ENCODE data around the gene SLC4A2. TPM values are rescaled to one million over a fixed set of nuclear protein-coding genes. Genes with fewer than 3 reads are reported as not detected.

The SLC4A2 gene
- total and polyA plus RNA-seq, 2 of the 8 experiments (the other 6 are each of a cell fraction or from before 2014, with no cell fraction given): 72.6 to 147 TPM

DNA sequence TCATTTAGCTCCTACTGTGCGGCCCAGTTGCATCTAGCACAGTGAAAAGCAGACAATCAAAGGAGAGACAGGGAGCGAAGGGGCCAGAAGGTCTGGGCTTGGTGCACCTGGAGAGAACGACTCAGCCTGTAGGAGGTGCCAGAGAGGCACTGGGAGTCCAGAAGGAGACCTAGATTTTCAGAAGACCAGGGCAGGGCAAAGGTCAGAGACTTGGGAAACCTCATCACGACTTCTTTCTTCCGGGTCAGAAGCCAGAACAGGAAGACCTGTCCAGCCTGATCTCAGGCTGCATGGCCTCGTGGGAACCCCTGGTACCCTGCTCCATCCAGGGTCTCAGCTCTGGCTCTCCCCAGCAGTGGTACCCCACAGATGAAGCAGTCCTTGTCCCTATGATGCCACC is 32.0 kb downstream of the SLC4A2 start:
- CTCF ChIA-PET (ENCODE audit: partially characterized antibody): interaction anchor here (0.8 to 15.1 kb wide), 22 partner anchors 14 to 182 kb away, joined by 3 to 448 read pairs (median 5); no protein-coding TSS in a partner anchor
- H3K18ac ChIP-seq (ENCODE audit: extremely low read depth, low read length): no peak overlapping the region
- POLR2A ChIA-PET (ENCODE audit: partially characterized antibody): interaction anchor here (0.7 to 4.9 kb wide), 2 partner anchors 14 to 40 kb away, joined by 3 to 33 read pairs; no protein-coding TSS in a partner anchor
- no peaks in the 10 kb centered on the region for H3K36me3 ChIP-seq (ENCODE audit: control insufficient read depth in 2 of 4, insufficient read depth in 4 of 4, low read length in 3 of 4)
- H4K8ac ChIP-seq (ENCODE audit: extremely low read depth, insufficient read depth, low read length): no peak overlapping the region
- H3K4me3 ChIP-seq (ENCODE audit: extremely low read depth in 1 of 4, insufficient read depth in 2 of 4, low read depth in 3 of 4, low read length in 4 of 4): no peak overlapping the region
- no peak overlapping the region for H2BK12ac ChIP-seq (ENCODE audit: low read depth, low read length)
- H2BK5ac ChIP-seq (ENCODE audit: low read depth, low read length): no peak overlapping the region
- peaks cover 11 to 82% of the 10 kb centered on the region in 2 experiments; a peak in 3 of 4 replicates for H3K79me2 ChIP-seq (ENCODE audit: control insufficient read depth in 1 of 2, insufficient read depth in 2 of 2, low read length in 2 of 2)
- H2BK120ac ChIP-seq (replicated peaks; ENCODE audit: low read depth, low read length): no peak overlapping the region
- H4K5ac ChIP-seq (ENCODE audit: insufficient read length, low read depth, low read length): no peak overlapping the region
- no peak overlapping the region for H4K91ac ChIP-seq (replicated peaks; ENCODE audit: insufficient read length, low read length)
- H3K23me2 ChIP-seq (ENCODE audit: low read depth, low read length): peaks cover 12% of the 10 kb centered on the region; the same call in 1 of the 2 replicates
- H2AFZ ChIP-seq (ENCODE audit: low read length): no peak overlapping the region
- no peak overlapping the region for H2BK20ac ChIP-seq (ENCODE audit: low read length)
- no peak overlapping the region for H3K27ac ChIP-seq (ENCODE audit: low read depth, low read length)
- H3K14ac ChIP-seq (ENCODE audit: insufficient read length): no peak overlapping the region
- no peak overlapping the region for H3K23ac ChIP-seq (ENCODE audit: insufficient read length)
- peaks cover 18% of the 10 kb centered on the region; the same call in 1 of the 2 replicates for H3K79me1 ChIP-seq (ENCODE audit: low read depth, low read length)
- H2BK15ac ChIP-seq (ENCODE audit: low read length): no peak overlapping the region
- H3K4ac ChIP-seq (replicated peaks; ENCODE audit: insufficient read length, low read depth, low read length): no peak overlapping the region
- H2AK5ac ChIP-seq (ENCODE audit: low read depth, low read length): no peak overlapping the region
- peaks cover 48 to 66% of the 10 kb centered on the region in 2 experiments for H4K20me1 ChIP-seq (replicated peaks in 1 of 2; ENCODE audit: control insufficient read depth in 1 of 2, insufficient read depth in 2 of 2, low read length in 2 of 2)
- DNase-seq (ENCODE audit: low read depth in 1 of 2, low spot score in 2 of 2): peak in 1 of 2 experiments; percentile 74
- H3K56ac ChIP-seq (replicated peaks; ENCODE audit: insufficient read length, low read depth, low read length): no peak overlapping the region
- no peak overlapping the region for H3K4me2 ChIP-seq (ENCODE audit: insufficient read depth in 1 of 2, low read depth in 2 of 2, low read length in 2 of 2)
- H3K27me3 ChIP-seq (replicated peaks in 1 of 4; ENCODE audit: control insufficient read depth in 3 of 4, extremely low read depth in 1 of 4, insufficient read depth in 3 of 4, low read length in 3 of 4): peaks cover 0 to 21% (median 9%) of the 10 kb centered on the region in 4 experiments; a peak in 6 of 7 replicates
- WGBS, 2 experiments (ENCODE audit: extremely low coverage in 1 of 2, insufficient coverage in 1 of 2, insufficient read length in 1 of 2, insufficient replicate concordance in 2 of 2, low coverage in 1 of 2, low lambda C conversion rate in 2 of 2, missing lambda C conversion rate in 1 of 2): 69% methylated on average over 6 of the region's 6 CpGs; no CpG with 5 or more reads in 1 of the 2 experiments
- FAIRE-seq: no peak
- H3K9me3 ChIP-seq (ENCODE audit: insufficient read depth in 2 of 2, low read depth in 1 of 2, low read length in 1 of 2): no peaks in the 10 kb centered on the region
- no peak overlapping the region for H3K9ac ChIP-seq (replicated peaks in 1 of 4; ENCODE audit: extremely low read depth in 1 of 4, low read depth in 3 of 4, low read length in 3 of 4)
- peaks cover 3 to 30% (median 20%) of the 10 kb centered on the region in 4 experiments for H3K4me1 ChIP-seq (replicated peaks in 1 of 4; ENCODE audit: control insufficient read depth in 3 of 4, insufficient read depth in 4 of 4, low read length in 3 of 4)
- TF ChIP-seq, protein P1, sequence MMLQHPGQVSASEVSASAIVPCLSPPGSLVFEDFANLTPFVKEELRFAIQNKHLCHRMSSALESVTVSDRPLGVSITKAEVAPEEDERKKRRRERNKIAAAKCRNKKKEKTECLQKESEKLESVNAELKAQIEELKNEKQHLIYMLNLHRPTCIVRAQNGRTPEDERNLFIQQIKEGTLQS (IDR thresholded peaks at IDR 0.05; ENCODE audit: insufficient read depth, low read depth, low read length): no peak
- TF ChIP-seq CTBP2 (IDR thresholded peaks at IDR 0.05; ENCODE audit: borderline replicate concordance, insufficient read depth, insufficient read length, low read length) (no peak), SP4 (IDR thresholded peaks at IDR 0.05; ENCODE audit: low read length) (no peak), TCF12 (IDR thresholded peaks at IDR 0.05; ENCODE audit: low read depth, low read length) (0 out of 2 replicates have a peak, but pooled peaks have one; percentile 9), SRF (IDR thresholded peaks at IDR 0.05; ENCODE audit: low read depth, low read length) (no peak), CREB1 (IDR thresholded peaks at IDR 0.05) (no peak), BACH1 (IDR thresholded peaks at IDR 0.05; ENCODE audit: low read length) (no peak), CEBPB (IDR thresholded peaks at IDR 0.05; ENCODE audit: low read depth, low read length) (no peak), NANOG (IDR thresholded peaks at IDR 0.05; ENCODE audit: insufficient read depth, low read depth, low read length, poor library complexity, severe bottlenecking) (no peak), KDM1A (IDR thresholded peaks at IDR 0.05; ENCODE audit: borderline replicate concordance, low read length) (no peak)
- TF ChIP-seq, protein P2, sequence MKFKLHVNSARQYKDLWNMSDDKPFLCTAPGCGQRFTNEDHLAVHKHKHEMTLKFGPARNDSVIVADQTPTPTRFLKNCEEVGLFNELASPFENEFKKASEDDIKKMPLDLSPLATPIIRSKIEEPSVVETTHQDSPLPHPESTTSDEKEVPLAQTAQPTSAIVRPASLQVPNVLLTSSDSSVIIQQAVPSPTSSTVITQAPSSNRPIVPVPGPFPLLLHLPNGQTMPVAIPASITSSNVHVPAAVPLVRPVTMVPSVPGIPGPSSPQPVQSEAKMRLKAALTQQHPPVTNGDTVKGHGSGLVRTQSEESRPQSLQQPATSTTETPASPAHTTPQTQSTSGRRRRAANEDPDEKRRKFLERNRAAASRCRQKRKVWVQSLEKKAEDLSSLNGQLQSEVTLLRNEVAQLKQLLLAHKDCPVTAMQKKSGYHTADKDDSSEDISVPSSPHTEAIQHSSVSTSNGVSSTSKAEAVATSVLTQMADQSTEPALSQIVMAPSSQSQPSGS (IDR thresholded peaks at IDR 0.05; ENCODE audit: low read length): no peak

All from H1 (cell line).